WI38 (cell line): ENCODE results near the gene DCAF12.

Source experiments
- H3K4me3 ChIP-seq: 2 replicates; pipeline ENCODE4 v1.5.1; 2011; ENCODE audit warnings: low read depth, mild to moderate bottlenecking, control low read depth, low read length
- CTCF ChIP-seq: IDR thresholded peaks from 2 replicates; pipeline ENCODE4 v1.5.1; 2012; ENCODE audit warnings: low read depth, mild to moderate bottlenecking, control low read depth, low read length

DCAF12 gene

GRCh38 chr9:34106110-34106509, 20.4 kb downstream of the DCAF12 start:
- TF ChIP-seq CTCF = no peak
- H3K4me3 ChIP-seq = no peak overlapping the region

GRCh38 chr9:34102796-34103195, 23.7 kb downstream of the DCAF12 start:
- no peak for TF ChIP-seq CTCF
- H3K4me3 ChIP-seq = no peak overlapping the region

- no peak overlapping the region for H3K4me3 ChIP-seq
- no peak for TF ChIP-seq CTCF
These were observed 28.2 kb downstream of the DCAF12 start for GRCh38 chr9:34098307-34098706.

- H3K4me3 ChIP-seq = no peak overlapping the region
- TF ChIP-seq CTCF = no peak
These were observed 28.6 kb downstream of the DCAF12 start for GRCh38 chr9:34097865-34098264.

GRCh38 chr9:34096751-34097150, 29.7 kb downstream of the DCAF12 start:
- TF ChIP-seq CTCF = no peak
- no peak overlapping the region for H3K4me3 ChIP-seq

GRCh38 chr9:34093578-34093977, 32.9 kb downstream of the DCAF12 start:
- no peak overlapping the region for H3K4me3 ChIP-seq
- TF ChIP-seq CTCF = no peak

GRCh38 chr9:34089311-34089710, 37.2 kb downstream of the DCAF12 start:
- no peak for TF ChIP-seq CTCF

More at GRCh38 chr9:34089311-34089710, 37.2 kb downstream of the DCAF12 start:
- no peak overlapping the region for H3K4me3 ChIP-seq
